Tibial artery (tissue), 4 donors: ENCODE measurements around the gene LSMEM2.

Source experiments
- DNase-seq, 2 donors: peaks; one replicate each; pipeline ENCODE4 v3.0.0-alpha.2; 2019
- H3K27ac ChIP-seq, 2 donors: fragments of 200-600 bp; sonication (generic) in 1 of 2; 1 replicate in 1 of 2; 2 replicates in 1 of 2; pipeline ENCODE4 v1.5.1; 2018 to 2019; ENCODE audit warnings: mild to moderate bottlenecking in 1 of 2
- H3K27me3 ChIP-seq, 2 donors: fragments of 200-600 bp; sonication (generic) in 1 of 2; one replicate each; pipeline versions ENCODE4 v1.5.1 to v1.6.0; 2016 to 2019
- H3K36me3 ChIP-seq, 3 donors: fragments of 200-600 bp; sonication (generic) in 2 of 3; one replicate each; pipeline ENCODE4 v1.5.1; 2016 to 2019; ENCODE audit warnings: mild to moderate bottlenecking in 2 of 3
- H3K4me1 ChIP-seq, 4 donors: fragments of 200-600 bp; sonication (generic) in 2 of 4; 1 replicate in 3 of 4; 2 replicates in 1 of 4; pipeline ENCODE4 v1.5.1; 2016 to 2019
- H3K4me3 ChIP-seq, 2 donors: fragments of 200-600 bp; sonication (generic) in 1 of 2; 1 replicate in 1 of 2; 2 replicates in 1 of 2; pipeline ENCODE4 v1.5.1; 2018 to 2019; ENCODE audit warnings: mild to moderate bottlenecking in 2 of 2
- H3K9me3 ChIP-seq, 3 donors: fragments of 200-600 bp; sonication (generic) in 1 of 3; one replicate each; pipeline ENCODE4 v1.5.1; 2016 to 2019
- intact Hi-C: fragments of 100-400 bp; cut with DNase I; formaldehyde crosslinking; loops from one replicate; pipeline ENCODE4 v1.15.0; 2023; ENCODE audit warnings: low total_unique reads
- TF ChIP-seq, protein P1 (sequence below), 2 experiments: fragments of 200-600 bp in 1 of 2; fragments of 450-650 bp in 1 of 2; IDR thresholded peaks; one replicate each; pipeline ENCODE4 v1.5.1; 2017 to 2019; ENCODE audit warnings: antibody characterized with exemption in 2 of 2, mild to moderate bottlenecking in 1 of 2, moderate library complexity in 1 of 2

The LSMEM2 gene

DNA sequence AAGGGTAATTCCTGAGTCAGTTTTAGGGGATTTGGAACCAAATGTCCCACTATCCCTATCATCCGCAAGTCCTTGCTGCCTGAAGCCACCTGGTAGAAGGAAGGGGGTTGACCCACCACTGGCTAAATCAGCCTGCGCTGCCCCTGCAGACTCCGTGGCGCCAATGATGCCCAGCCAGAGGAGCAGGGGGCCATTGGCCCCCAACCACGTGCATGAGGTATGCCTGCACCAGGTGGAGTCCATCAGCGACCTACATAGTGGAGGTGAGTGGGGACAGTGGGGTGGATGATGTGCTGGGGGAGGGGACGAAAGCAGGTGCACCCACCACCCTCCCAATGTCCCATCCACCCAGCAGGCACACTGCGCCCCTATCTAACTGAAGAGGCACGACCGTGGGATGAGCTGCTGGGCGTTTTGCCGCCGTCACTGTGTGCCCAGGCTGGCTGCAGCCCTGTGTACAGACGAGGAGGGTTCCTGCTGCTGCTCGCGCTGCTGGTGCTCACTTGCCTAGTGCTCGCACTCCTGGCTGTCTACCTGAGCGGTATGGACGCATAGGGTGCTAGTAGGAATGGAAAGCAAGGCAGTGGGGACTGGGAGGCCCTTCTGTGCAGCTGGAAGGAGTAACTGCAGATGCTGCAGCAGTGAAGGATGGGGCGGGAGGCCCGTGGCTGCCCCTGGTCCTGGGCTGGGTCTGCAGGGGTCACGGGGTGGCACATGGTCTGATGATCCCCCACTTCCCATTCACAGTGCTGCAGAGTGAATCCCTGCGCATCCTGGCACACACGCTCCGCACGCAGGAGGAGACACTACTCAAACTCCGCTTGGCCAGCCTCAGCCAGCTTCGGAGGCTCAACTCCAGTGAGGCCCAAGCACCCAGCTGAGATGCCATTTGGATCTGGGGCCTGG, 7.7 kb downstream of the LSMEM2 start:
- TF ChIP-seq, protein P1, sequence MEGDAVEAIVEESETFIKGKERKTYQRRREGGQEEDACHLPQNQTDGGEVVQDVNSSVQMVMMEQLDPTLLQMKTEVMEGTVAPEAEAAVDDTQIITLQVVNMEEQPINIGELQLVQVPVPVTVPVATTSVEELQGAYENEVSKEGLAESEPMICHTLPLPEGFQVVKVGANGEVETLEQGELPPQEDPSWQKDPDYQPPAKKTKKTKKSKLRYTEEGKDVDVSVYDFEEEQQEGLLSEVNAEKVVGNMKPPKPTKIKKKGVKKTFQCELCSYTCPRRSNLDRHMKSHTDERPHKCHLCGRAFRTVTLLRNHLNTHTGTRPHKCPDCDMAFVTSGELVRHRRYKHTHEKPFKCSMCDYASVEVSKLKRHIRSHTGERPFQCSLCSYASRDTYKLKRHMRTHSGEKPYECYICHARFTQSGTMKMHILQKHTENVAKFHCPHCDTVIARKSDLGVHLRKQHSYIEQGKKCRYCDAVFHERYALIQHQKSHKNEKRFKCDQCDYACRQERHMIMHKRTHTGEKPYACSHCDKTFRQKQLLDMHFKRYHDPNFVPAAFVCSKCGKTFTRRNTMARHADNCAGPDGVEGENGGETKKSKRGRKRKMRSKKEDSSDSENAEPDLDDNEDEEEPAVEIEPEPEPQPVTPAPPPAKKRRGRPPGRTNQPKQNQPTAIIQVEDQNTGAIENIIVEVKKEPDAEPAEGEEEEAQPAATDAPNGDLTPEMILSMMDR (IDR thresholded peaks at IDR 0.05), result no peak
- DNase-seq, result no peak
- no peak overlapping the region for H3K4me3 ChIP-seq
- intact Hi-C loops, result no loop called here
- no peaks in the 10 kb centered on the region for H3K9me3 ChIP-seq
- H3K4me1 ChIP-seq, result peaks cover 0 to 15% (median 9%) of the 10 kb centered on the region in 4 donors
- H3K27me3 ChIP-seq, result no peaks in the 10 kb centered on the region
- H3K36me3 ChIP-seq, result peaks cover 18 to 47% (median 36%) of the 10 kb centered on the region in 3 donors
- H3K27ac ChIP-seq, result no peak overlapping the region

DNA sequence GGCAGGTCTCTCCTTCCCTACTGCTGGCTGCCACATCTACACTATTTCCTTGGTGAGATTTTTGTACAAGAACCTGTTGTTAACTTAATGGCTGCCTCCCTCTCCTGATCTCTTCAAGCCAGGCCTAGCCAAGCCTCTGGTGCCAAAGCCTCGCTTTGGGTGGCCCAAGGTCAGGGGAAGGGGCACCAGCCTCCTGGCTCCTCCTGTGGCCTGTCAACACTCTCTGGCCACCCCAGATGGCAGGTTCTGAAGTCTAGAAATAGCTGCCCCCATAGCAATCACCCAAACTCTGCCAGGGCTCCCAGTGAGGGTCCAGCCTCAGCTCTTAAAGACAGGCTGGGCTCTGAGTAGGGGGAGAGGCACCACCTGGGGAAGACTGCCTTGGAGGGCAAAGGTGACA, 8.4 kb downstream of the LSMEM2 start:
- intact Hi-C loops, result no loop called here
- no peak overlapping the region for H3K27ac ChIP-seq
- H3K36me3 ChIP-seq, result peaks cover 18 to 47% (median 36%) of the 10 kb centered on the region in 3 donors
- H3K4me1 ChIP-seq, result peaks cover 0 to 15% (median 11%) of the 10 kb centered on the region in 4 donors
- H3K27me3 ChIP-seq, result no peaks in the 10 kb centered on the region
- H3K9me3 ChIP-seq, result no peaks in the 10 kb centered on the region
- no peak overlapping the region for H3K4me3 ChIP-seq
- DNase-seq, result no peak
- TF ChIP-seq, protein P1 (IDR thresholded peaks at IDR 0.05), result no peak

DNA sequence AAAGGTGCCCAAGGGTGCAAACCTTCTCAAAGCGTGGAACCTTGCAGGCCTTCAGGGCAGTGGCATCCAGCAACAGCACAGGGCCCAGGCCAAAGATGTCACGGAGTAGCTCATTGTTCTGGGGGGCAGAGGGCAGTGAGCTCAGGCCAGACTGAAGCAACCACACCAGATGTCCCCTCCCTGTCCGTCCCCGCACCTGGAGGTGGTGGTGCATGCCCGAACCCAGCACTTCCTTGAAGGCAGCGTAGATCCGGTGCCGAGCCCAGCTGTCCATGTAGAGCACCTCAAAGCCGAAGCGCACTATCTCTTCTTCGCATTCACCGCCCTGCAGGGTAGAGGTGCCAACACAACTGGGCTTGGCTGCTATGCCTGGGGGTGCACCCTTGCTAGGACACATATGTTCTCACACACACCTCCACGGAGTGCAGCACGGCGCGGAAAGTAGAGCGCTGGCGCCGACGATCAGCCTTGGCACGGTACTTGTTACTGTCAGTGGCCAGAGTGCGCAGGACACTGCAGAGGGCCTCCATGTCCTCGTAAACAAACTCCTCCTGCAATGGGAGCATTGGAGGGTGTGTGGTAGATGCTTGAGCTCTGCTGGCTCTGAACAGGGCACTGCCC, 9.6 kb downstream of the LSMEM2 start:
- H3K4me1 ChIP-seq, result peaks cover 0 to 25% (median 21%) of the 10 kb centered on the region in 4 donors
- no peak for DNase-seq
- no peaks in the 10 kb centered on the region for H3K9me3 ChIP-seq
- no peak overlapping the region for H3K27ac ChIP-seq
- H3K36me3 ChIP-seq, result peaks cover 18 to 47% (median 36%) of the 10 kb centered on the region in 3 donors
- H3K4me3 ChIP-seq, result no peak overlapping the region
- H3K27me3 ChIP-seq, result no peaks in the 10 kb centered on the region
- TF ChIP-seq, protein P1 (IDR thresholded peaks at IDR 0.05), result no peak
- intact Hi-C loops, result no loop called here

DNA sequence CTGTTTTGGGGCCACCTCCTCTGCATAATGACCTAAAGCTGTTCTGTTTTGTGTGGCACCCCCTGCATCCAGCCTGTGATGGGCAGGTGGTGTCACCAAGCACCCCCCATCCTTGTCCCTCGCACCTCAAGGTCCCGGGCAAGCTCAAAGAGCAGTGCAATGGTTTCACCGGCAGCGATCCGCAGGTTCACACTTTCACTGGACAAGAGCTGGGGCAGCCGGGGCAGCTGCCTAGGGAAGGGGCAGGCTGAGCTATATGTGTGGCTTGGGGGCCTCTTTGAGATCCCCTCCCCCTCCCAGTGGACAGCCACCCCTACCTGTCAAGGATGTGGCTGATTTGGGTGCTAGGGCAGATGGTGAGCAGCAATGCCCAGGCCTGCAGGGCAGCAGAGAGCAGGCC, 10.2 kb downstream of the LSMEM2 start:
- Histone ChIP-seq H3K4me3 (no peak overlapping the region), H3K36me3 (peaks cover 18 to 47% (median 36%) of the 10 kb centered on the region in 3 donors), H3K27ac (no peak overlapping the region), H3K27me3 (no peaks in the 10 kb centered on the region), H3K9me3 (no peaks in the 10 kb centered on the region), H3K4me1 (peaks cover 0 to 25% (median 21%) of the 10 kb centered on the region in 4 donors)
- intact Hi-C loops, result no loop called here
- no peak for DNase-seq
- TF ChIP-seq, protein P1 (IDR thresholded peaks at IDR 0.05), result no peak

DNA sequence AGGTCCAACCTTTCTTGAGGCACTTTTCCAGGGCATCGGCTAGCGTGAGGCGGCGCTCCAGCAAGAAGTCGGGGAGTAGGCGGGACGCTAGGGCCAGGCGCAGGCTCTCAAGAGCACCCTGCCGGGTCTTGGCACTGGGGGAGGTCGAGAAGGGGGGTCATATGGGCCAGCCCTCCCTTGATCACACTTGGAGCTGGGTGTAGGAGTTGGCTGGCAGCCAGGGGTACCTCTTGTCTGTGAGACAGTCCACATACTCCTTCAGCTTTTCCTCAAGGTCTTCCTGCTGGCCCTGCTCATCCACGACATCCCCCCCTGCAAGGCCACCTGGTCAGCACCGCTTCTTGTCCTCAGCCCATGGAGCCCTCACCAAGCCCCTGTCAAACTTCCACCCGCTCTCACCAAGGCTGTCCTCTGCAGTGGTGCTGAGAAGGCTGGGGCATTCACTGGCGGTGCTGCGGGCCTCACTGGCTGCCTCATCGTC, 11.3 kb downstream of the LSMEM2 start:
- H3K4me1 ChIP-seq, result peaks cover 0 to 25% (median 21%) of the 10 kb centered on the region in 4 donors
- H3K36me3 ChIP-seq, result peaks cover 18 to 47% (median 36%) of the 10 kb centered on the region in 3 donors
- TF ChIP-seq, protein P1 (IDR thresholded peaks at IDR 0.05), result no peak
- intact Hi-C loops, result no loop called here
- no peaks in the 10 kb centered on the region for H3K9me3 ChIP-seq
- no peak overlapping the region for H3K4me3 ChIP-seq
- no peaks in the 10 kb centered on the region for H3K27me3 ChIP-seq
- DNase-seq, result no peak
- no peak overlapping the region for H3K27ac ChIP-seq
